Loucy (cell line): ENCODE data around the gene SLC22A4.

Experiments used
- H2AFZ ChIP-seq: fragments of 200-600 bp; sonication (generic); 2 replicates; pipeline ENCODE4 v1.6.0; 2016; ENCODE audit warnings: antibody characterized with exemption, mild to moderate bottlenecking, low read length, moderate library complexity
- H3F3A ChIP-seq: fragments of 200-600 bp; 2 replicates; pipeline ENCODE4 v1.6.0; 2016; ENCODE audit warnings: antibody characterized with exemption, low read depth, mild to moderate bottlenecking
- H3K27me3 ChIP-seq: fragments of 200-600 bp; sonication (generic); 2 replicates; pipeline ENCODE4 v1.6.1; 2014; ENCODE audit warnings: low read length, mild to moderate bottlenecking; ENCODE audit not compliant: insufficient read depth, poor library complexity, severe bottlenecking
- H3K36me3 ChIP-seq: fragments of 200-600 bp; sonication (generic); 2 replicates; pipeline ENCODE4 v1.6.1; 2016; ENCODE audit warnings: low read length; ENCODE audit not compliant: insufficient read depth
- H3K4me1 ChIP-seq: fragments of 200-600 bp; sonication (generic); 2 replicates; pipeline ENCODE4 v1.5.1; 2014; ENCODE audit warnings: low read length, mild to moderate bottlenecking; ENCODE audit not compliant: insufficient read depth, poor library complexity, severe bottlenecking
- H3K4me2 ChIP-seq: fragments of 200-600 bp; sonication (generic); 2 replicates; pipeline ENCODE4 v1.6.0; 2014; ENCODE audit warnings: antibody characterized with exemption, low read length, low read depth, mild to moderate bottlenecking; ENCODE audit not compliant: poor library complexity, severe bottlenecking
- H3K4me3 ChIP-seq: fragments of 200-600 bp; sonication (generic); 2 replicates; pipeline ENCODE4 v1.5.1; 2014; ENCODE audit warnings: low read length, mild to moderate bottlenecking, mixed read lengths; ENCODE audit not compliant: poor library complexity, severe bottlenecking
- H3K79me2 ChIP-seq: fragments of 200-600 bp; sonication (generic); 2 replicates; pipeline ENCODE4 v1.6.1; 2014; ENCODE audit warnings: low read length; ENCODE audit not compliant: insufficient read depth
- H3K9ac ChIP-seq: fragments of 200-600 bp; sonication (generic); 2 replicates; pipeline ENCODE4 v1.6.0; 2014; ENCODE audit warnings: mild to moderate bottlenecking, low read depth, low read length, moderate library complexity; ENCODE audit not compliant: poor library complexity, severe bottlenecking
- H3K9me2 ChIP-seq: fragments of 200-600 bp; sonication (generic); replicated peaks from 2 replicates; pipeline ENCODE4 v1.6.1; 2016; ENCODE audit warnings: low read depth, low read length, mixed read lengths
- H3K9me3 ChIP-seq: fragments of 200-600 bp; sonication (generic); 2 replicates; pipeline ENCODE4 v1.6.1; 2014; ENCODE audit warnings: mild to moderate bottlenecking, antibody characterized with exemption, low read length, low read depth; ENCODE audit not compliant: insufficient read depth
- H4K20me1 ChIP-seq: fragments of 200-600 bp; sonication (generic); 2 replicates; pipeline ENCODE4 v1.6.0; 2014; ENCODE audit warnings: antibody characterized with exemption, low read length, mild to moderate bottlenecking; ENCODE audit not compliant: insufficient read depth, poor library complexity, severe bottlenecking
- CTCF ChIP-seq: fragments of 200-600 bp; sonication (generic); conservative IDR thresholded peaks from 2 replicates; pipeline ENCODE4 v1.5.1; 2014; ENCODE audit warnings: mild to moderate bottlenecking, antibody characterized with exemption, low read length
- EZH2phosphoT487 ChIP-seq: fragments of 200-600 bp; IDR thresholded peaks from 2 replicates; pipeline ENCODE4 v1.6.1; 2018; ENCODE audit warnings: antibody characterized with exemption, mild to moderate bottlenecking, moderate library complexity, borderline replicate concordance

SLC22A4 gene

GRCh38 chr5:132363431-132364112 is 69.4 kb downstream of the SLC22A4 start:
- Histone ChIP-seq H3K4me1 (no peaks in the 10 kb centered on the region), H3K79me2 (no peaks in the 10 kb centered on the region), H3K9ac (no peak overlapping the region), H3K9me2 (no peaks in the 10 kb centered on the region), H2AFZ (no peak overlapping the region), H3K4me3 (no peak overlapping the region), H3K9me3 (no peaks in the 10 kb centered on the region), H3F3A (no peaks in the 10 kb centered on the region), H3K4me2 (no peak overlapping the region), H3K27me3 (no peaks in the 10 kb centered on the region), H3K36me3 (no peaks in the 10 kb centered on the region), H4K20me1 (no peaks in the 10 kb centered on the region)
- no peak for TF ChIP-seq CTCF

- no peaks in the 10 kb centered on the region for H4K20me1 ChIP-seq
- H3K9ac ChIP-seq: no peak overlapping the region
- H3K4me1 ChIP-seq: no peaks in the 10 kb centered on the region
- H3F3A ChIP-seq: no peaks in the 10 kb centered on the region
- no peaks in the 10 kb centered on the region for H3K9me2 ChIP-seq
- H3K4me2 ChIP-seq: no peak overlapping the region
- no peaks in the 10 kb centered on the region for H3K27me3 ChIP-seq
- no peak overlapping the region for H2AFZ ChIP-seq
- H3K9me3 ChIP-seq: no peaks in the 10 kb centered on the region
- TF ChIP-seq EZH2phosphoT487 (no peak), CTCF (no peak)
- no peaks in the 10 kb centered on the region for H3K79me2 ChIP-seq
- H3K4me3 ChIP-seq: no peak overlapping the region
- H3K36me3 ChIP-seq: no peaks in the 10 kb centered on the region
Observed at GRCh38 chr5:132364319-132364718, 70.1 kb downstream of the SLC22A4 start.

GRCh38 chr5:132365213-132365612 is 71.0 kb downstream of the SLC22A4 start:
- TF ChIP-seq CTCF: no peak
- TF ChIP-seq EZH2phosphoT487: no peak
- Histone ChIP-seq H3K4me3 (no peak overlapping the region), H3K9ac (no peak overlapping the region), H3K27me3 (no peaks in the 10 kb centered on the region), H3K36me3 (no peaks in the 10 kb centered on the region), H3K79me2 (no peaks in the 10 kb centered on the region), H3K4me2 (no peak overlapping the region), H3K4me1 (no peaks in the 10 kb centered on the region), H2AFZ (no peak overlapping the region), H3K9me2 (no peaks in the 10 kb centered on the region), H4K20me1 (no peaks in the 10 kb centered on the region), H3F3A (no peaks in the 10 kb centered on the region), H3K9me3 (no peaks in the 10 kb centered on the region)
